Tibial artery (tissue), 4 donors: ENCODE results near the gene NR3C2.

ENCODE experiments used
- DNase-seq, 2 donors: peaks; one replicate each; pipeline ENCODE4 v3.0.0-alpha.2; 2019
- H3K27ac ChIP-seq, 2 donors: fragments of 200-600 bp; sonication (generic) in 1 of 2; 1 replicate in 1 of 2; 2 replicates in 1 of 2; pipeline ENCODE4 v1.5.1; 2018 to 2019; ENCODE audit warnings: mild to moderate bottlenecking in 1 of 2
- H3K27me3 ChIP-seq, 2 donors: fragments of 200-600 bp; sonication (generic) in 1 of 2; one replicate each; pipeline versions ENCODE4 v1.5.1 to v1.6.0; 2016 to 2019
- H3K36me3 ChIP-seq, 3 donors: fragments of 200-600 bp; sonication (generic) in 2 of 3; one replicate each; pipeline ENCODE4 v1.5.1; 2016 to 2019; ENCODE audit warnings: mild to moderate bottlenecking in 2 of 3
- H3K4me1 ChIP-seq, 4 donors: fragments of 200-600 bp; sonication (generic) in 2 of 4; 1 replicate in 3 of 4; 2 replicates in 1 of 4; pipeline ENCODE4 v1.5.1; 2016 to 2019
- H3K4me3 ChIP-seq, 2 donors: fragments of 200-600 bp; sonication (generic) in 1 of 2; 1 replicate in 1 of 2; 2 replicates in 1 of 2; pipeline ENCODE4 v1.5.1; 2018 to 2019; ENCODE audit warnings: mild to moderate bottlenecking in 2 of 2
- H3K9me3 ChIP-seq, 3 donors: fragments of 200-600 bp; sonication (generic) in 1 of 3; one replicate each; pipeline ENCODE4 v1.5.1; 2016 to 2019
- CTCF ChIP-seq, 2 experiments: fragments of 200-600 bp in 1 of 2; fragments of 450-650 bp in 1 of 2; IDR thresholded peaks; one replicate each; pipeline ENCODE4 v1.5.1; 2017 to 2019; ENCODE audit warnings: antibody characterized with exemption in 2 of 2, mild to moderate bottlenecking in 1 of 2, moderate library complexity in 1 of 2
- intact Hi-C: fragments of 100-400 bp; cut with DNase I; formaldehyde crosslinking; loops from one replicate; pipeline ENCODE4 v1.15.0; 2023; ENCODE audit warnings: low total_unique reads

The NR3C2 gene

GRCh38 chr4:148075438-148075837 lies 366.8 kb downstream of the NR3C2 start:
- Histone ChIP-seq H3K36me3 (peaks cover 66 to 94% (median 82%) of the 10 kb centered on the region in 3 donors), H3K4me3 (no peak overlapping the region), H3K27ac (no peak overlapping the region), H3K27me3 (no peaks in the 10 kb centered on the region), H3K9me3 (peaks cover 0 to 12% (median 11%) of the 10 kb centered on the region in 3 donors), H3K4me1 (peaks cover 0 to 1% (median 0%) of the 10 kb centered on the region in 4 donors)
- no peak for TF ChIP-seq CTCF (IDR thresholded peaks at IDR 0.05)
- no peak for DNase-seq
- intact Hi-C loops, result no loop called here

- no peak for TF ChIP-seq CTCF (IDR thresholded peaks at IDR 0.05)
- peaks cover 0 to 12% (median 11%) of the 10 kb centered on the region in 3 donors for H3K9me3 ChIP-seq
- H3K27ac ChIP-seq, result no peak overlapping the region
- peaks cover 59 to 93% (median 75%) of the 10 kb centered on the region in 3 donors for H3K36me3 ChIP-seq
- no peak overlapping the region for H3K4me3 ChIP-seq
- intact Hi-C loops, result no loop called here
- no peaks in the 10 kb centered on the region for H3K27me3 ChIP-seq
- no peak for DNase-seq
- peaks cover 0 to 3% (median 1%) of the 10 kb centered on the region in 4 donors for H3K4me1 ChIP-seq
Measured at GRCh38 chr4:148074462-148074861, 367.8 kb downstream of the NR3C2 start.

GRCh38 chr4:148073349-148073748 lies 368.9 kb downstream of the NR3C2 start:
- Histone ChIP-seq H3K9me3 (peaks cover 0 to 12% (median 11%) of the 10 kb centered on the region in 3 donors), H3K4me3 (no peak overlapping the region), H3K27ac (no peak overlapping the region), H3K27me3 (no peaks in the 10 kb centered on the region), H3K36me3 (peaks cover 50 to 82% (median 67%) of the 10 kb centered on the region in 3 donors), H3K4me1 (peaks cover 0 to 13% (median 3%) of the 10 kb centered on the region in 4 donors)
- TF ChIP-seq CTCF (IDR thresholded peaks at IDR 0.05), result no peak
- DNase-seq, result no peak
- intact Hi-C loops, result no loop called here

GRCh38 chr4:148072789-148073188 lies 369.4 kb downstream of the NR3C2 start:
- no peaks in the 10 kb centered on the region for H3K27me3 ChIP-seq
- H3K27ac ChIP-seq, result no peak overlapping the region
- intact Hi-C loops, result no loop called here
- no peak for TF ChIP-seq CTCF (IDR thresholded peaks at IDR 0.05)
- peaks cover 0 to 17% (median 3%) of the 10 kb centered on the region in 4 donors for H3K4me1 ChIP-seq
- DNase-seq, result no peak
- no peak overlapping the region for H3K4me3 ChIP-seq
- peaks cover 0 to 12% (median 11%) of the 10 kb centered on the region in 3 donors for H3K9me3 ChIP-seq
- peaks cover 50 to 82% (median 65%) of the 10 kb centered on the region in 3 donors for H3K36me3 ChIP-seq

GRCh38 chr4:148071009-148071408 lies 371.2 kb downstream of the NR3C2 start:
- TF ChIP-seq CTCF (IDR thresholded peaks at IDR 0.05), result no peak
- H3K9me3 ChIP-seq, result peaks cover 0 to 12% (median 11%) of the 10 kb centered on the region in 3 donors
- no peak overlapping the region for H3K4me3 ChIP-seq
- no peak overlapping the region for H3K27ac ChIP-seq
- H3K27me3 ChIP-seq, result no peaks in the 10 kb centered on the region
- peaks cover 46 to 82% (median 65%) of the 10 kb centered on the region in 3 donors for H3K36me3 ChIP-seq
- no peak for DNase-seq
- peaks cover 0 to 27% (median 7%) of the 10 kb centered on the region in 4 donors for H3K4me1 ChIP-seq
- intact Hi-C loops, result no loop called here

- Histone ChIP-seq H3K4me3 (no peak overlapping the region), H3K4me1 (peaks cover 0 to 27% (median 7%) of the 10 kb centered on the region in 4 donors), H3K9me3 (peaks cover 0 to 8% (median 6%) of the 10 kb centered on the region in 3 donors), H3K27ac (no peak overlapping the region), H3K36me3 (peaks cover 42 to 81% (median 65%) of the 10 kb centered on the region in 3 donors), H3K27me3 (no peaks in the 10 kb centered on the region)
- no peak for TF ChIP-seq CTCF (IDR thresholded peaks at IDR 0.05)
- DNase-seq, result no peak
- intact Hi-C loops, result no loop called here
Measured at GRCh38 chr4:148069895-148070178, 372.4 kb downstream of the NR3C2 start.
